Endodermal cell (in vitro differentiated cells): Measurements from ENCODE around the gene G6PD. TPM values are rescaled to one million over a fixed set of nuclear protein-coding genes. Genes with fewer than 3 reads are reported as not detected.
A peak's percentile ranks its signal among the peaks of the same experiment; 100 is the strongest.

Experiments
- DNase-seq: peaks from one replicate; pipeline ENCODE4 v3.0.0-alpha.2; 2017
- H3K27ac ChIP-seq: 2 replicates; pipeline ENCODE4 v1.5.1; 2013; ENCODE audit warnings: mild to moderate bottlenecking, low read depth, low read length, moderate library complexity
- H3K27me3 ChIP-seq: 2 replicates; pipeline ENCODE4 v1.6.1; 2013; ENCODE audit warnings: mild to moderate bottlenecking, low read length, moderate library complexity; ENCODE audit not compliant: insufficient read depth, control insufficient read depth, poor library complexity, severe bottlenecking
- H3K36me3 ChIP-seq: 2 replicates; pipeline ENCODE4 v1.7.0; 2013; ENCODE audit warnings: mild to moderate bottlenecking, low read length, moderate library complexity; ENCODE audit not compliant: control insufficient read depth, insufficient read depth
- H3K4me1 ChIP-seq: one replicate; pipeline ENCODE4 v1.7.0; 2013; ENCODE audit warnings: low read length; ENCODE audit not compliant: control insufficient read depth, insufficient read depth
- H3K4me3 ChIP-seq: 2 replicates; pipeline ENCODE4 v1.5.1; 2013; ENCODE audit warnings: mild to moderate bottlenecking, low read length, moderate library complexity
- H3K9ac ChIP-seq: 2 replicates; pipeline ENCODE4 v1.6.1; 2013; ENCODE audit warnings: mild to moderate bottlenecking, low read length, moderate library complexity; ENCODE audit not compliant: poor library complexity, severe bottlenecking; ENCODE audit errors: extremely low read depth
- H3K9me3 ChIP-seq: 2 replicates; pipeline ENCODE4 v1.6.1; 2013; ENCODE audit warnings: mild to moderate bottlenecking, low read length, moderate library complexity; ENCODE audit not compliant: control insufficient read depth
- H3K27ac Mint-ChIP-seq: 2 replicates; pipeline ENCODE4 v1.8.0; 2020; ENCODE audit warnings: mixed read lengths
- H3K27me3 Mint-ChIP-seq: 2 replicates; pipeline ENCODE4 v1.8.0; 2021; ENCODE audit warnings: mild to moderate bottlenecking, mixed read lengths; ENCODE audit not compliant: insufficient read depth
- H3K36me3 Mint-ChIP-seq: 2 replicates; pipeline ENCODE4 v1.8.0; 2020; ENCODE audit warnings: low read depth, mixed read lengths
- H3K4me1 Mint-ChIP-seq: 2 replicates; pipeline ENCODE4 v1.8.0; 2020; ENCODE audit warnings: mixed read lengths
- H3K4me3 Mint-ChIP-seq: 2 replicates; pipeline ENCODE4 v1.8.0; 2020; ENCODE audit warnings: mild to moderate bottlenecking, moderate library complexity, mixed read lengths
- H3K9me3 Mint-ChIP-seq: 2 replicates; pipeline ENCODE4 v1.8.0; 2020; ENCODE audit warnings: mild to moderate bottlenecking, mixed read lengths
- WGBS, 2 experiments: methylation state at CpG; one replicate each; pipeline versions ENCODE4 v1.1.5 to v1.1.7; 2013; ENCODE audit warnings: missing lambda C conversion rate in 2 of 2, mixed read lengths in 1 of 2; ENCODE audit not compliant: insufficient coverage in 1 of 2, insufficient read length in 1 of 2; 5-methylcytosine and 5-hydroxymethylcytosine counted together
- total RNA-seq, 2 donors: library from RNA; stranded (reverse); fragmentation: NEBNext Ultra II Directional in 1 of 2; extraction: Animal tissue kit (Norgen Biotek cat#: 25700) in 1 of 2; gene quantifications; 2 replicates in 1 of 2; 3 replicates in 1 of 2; pipeline ENCODE4 v1.2.1, GENCODE V29; 2021
- TF ChIP-seq, protein P1 (sequence below): fragments of 200-600 bp; sonication (generic); conservative IDR thresholded peaks from 2 replicates; pipeline ENCODE4 v1.5.0; 2021; ENCODE audit warnings: antibody characterized with exemption, mild to moderate bottlenecking

Gene G6PD
- total RNA-seq, 2 donors from 2014 or later: 71.7 to 81.4 TPM

- no peaks in the 10 kb centered on the region for H3K4me1 ChIP-seq
- Mint-ChIP-seq H3K36me3 (peaks cover 6% of the 10 kb centered on the region), H3K27me3 (no peaks in the 10 kb centered on the region), H3K4me1 (no peaks in the 10 kb centered on the region), H3K27ac (no peak overlapping the region), H3K4me3 (peak overlapping the region; percentile 61), H3K9me3 (peaks cover 69% of the 10 kb centered on the region)
- no peak for DNase-seq
- WGBS, 2 experiments: 96 to 98% methylated on average over 9 to 28 of the region's 28 CpGs
- no peak overlapping the region for H3K9ac ChIP-seq
- peaks cover 4% of the 10 kb centered on the region for H3K36me3 ChIP-seq
- TF ChIP-seq, protein P1, sequence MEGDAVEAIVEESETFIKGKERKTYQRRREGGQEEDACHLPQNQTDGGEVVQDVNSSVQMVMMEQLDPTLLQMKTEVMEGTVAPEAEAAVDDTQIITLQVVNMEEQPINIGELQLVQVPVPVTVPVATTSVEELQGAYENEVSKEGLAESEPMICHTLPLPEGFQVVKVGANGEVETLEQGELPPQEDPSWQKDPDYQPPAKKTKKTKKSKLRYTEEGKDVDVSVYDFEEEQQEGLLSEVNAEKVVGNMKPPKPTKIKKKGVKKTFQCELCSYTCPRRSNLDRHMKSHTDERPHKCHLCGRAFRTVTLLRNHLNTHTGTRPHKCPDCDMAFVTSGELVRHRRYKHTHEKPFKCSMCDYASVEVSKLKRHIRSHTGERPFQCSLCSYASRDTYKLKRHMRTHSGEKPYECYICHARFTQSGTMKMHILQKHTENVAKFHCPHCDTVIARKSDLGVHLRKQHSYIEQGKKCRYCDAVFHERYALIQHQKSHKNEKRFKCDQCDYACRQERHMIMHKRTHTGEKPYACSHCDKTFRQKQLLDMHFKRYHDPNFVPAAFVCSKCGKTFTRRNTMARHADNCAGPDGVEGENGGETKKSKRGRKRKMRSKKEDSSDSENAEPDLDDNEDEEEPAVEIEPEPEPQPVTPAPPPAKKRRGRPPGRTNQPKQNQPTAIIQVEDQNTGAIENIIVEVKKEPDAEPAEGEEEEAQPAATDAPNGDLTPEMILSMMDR: no peak
- H3K27ac ChIP-seq: no peak overlapping the region
- no peaks in the 10 kb centered on the region for H3K9me3 ChIP-seq
- no peak overlapping the region for H3K4me3 ChIP-seq
- no peaks in the 10 kb centered on the region for H3K27me3 ChIP-seq
These were observed 58.9 kb downstream of the G6PD start for GRCh38 chrX:154487518-154488290.

DNA sequence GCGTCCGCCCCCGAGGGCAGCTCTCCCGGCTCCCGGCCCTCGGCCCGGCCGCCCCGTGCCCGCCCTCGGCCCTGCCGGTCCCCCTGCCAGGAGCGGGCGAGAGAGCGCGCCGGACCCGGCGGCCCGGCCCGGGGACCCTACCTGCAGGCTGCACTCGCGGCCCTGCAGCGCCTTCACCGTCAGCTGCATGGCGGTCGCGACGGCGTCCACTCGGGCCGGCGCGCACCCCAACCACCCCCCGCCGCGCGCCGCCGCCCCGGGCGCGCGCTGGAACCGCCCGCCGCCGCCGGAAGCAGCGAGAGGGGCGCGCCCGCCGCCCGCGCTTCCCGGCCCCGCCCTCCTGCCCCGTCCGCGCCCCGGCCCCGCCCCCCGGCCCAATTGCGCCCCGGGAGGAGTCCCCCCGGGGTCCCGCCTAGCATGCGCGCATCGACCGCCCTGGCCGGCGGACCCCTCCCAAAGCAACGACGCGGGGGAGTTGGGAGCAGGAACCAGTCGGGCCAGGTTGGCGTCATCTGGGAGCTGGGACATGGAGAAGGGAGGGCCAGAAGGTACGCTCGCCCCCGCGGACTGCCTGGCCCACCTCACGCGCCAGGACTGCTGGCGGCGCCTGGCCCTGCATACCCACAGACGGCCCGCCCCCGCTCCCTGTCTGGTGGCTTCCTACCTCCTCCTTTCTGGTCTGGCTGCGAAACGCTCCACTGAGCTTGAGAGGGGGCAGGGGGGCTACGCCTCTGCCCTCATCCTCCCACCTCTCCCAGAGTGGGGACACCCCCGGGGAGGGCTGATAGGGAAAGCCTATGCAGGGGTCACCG is 60.0 kb downstream of the G6PD start, which contains the start of gene UBL4A:
Gene UBL4A (minus strand): TSS at position 220 of the 812 bp plus-strand sequence. CDS start 31 bp downstream, at position 189.
- no peaks in the 10 kb centered on the region for H3K4me1 ChIP-seq
- no peaks in the 10 kb centered on the region for H3K27me3 ChIP-seq
- 4% methylated on average over 65 of the region's 95 CpGs; no CpG with 5 or more reads in 1 of the 2 experiments for WGBS, 2 experiments
- no peak within 1 kb of the TSS for H3K27ac Mint-ChIP-seq
- peak; percentile 75 for DNase-seq
- H3K9ac ChIP-seq: no peak within 1 kb of the TSS
- H3K27ac ChIP-seq: no peak within 1 kb of the TSS
- H3K36me3 Mint-ChIP-seq: peaks cover 6% of the 10 kb centered on the region
- TF ChIP-seq, protein P1: no peak
- H3K27me3 Mint-ChIP-seq: no peaks in the 10 kb centered on the region
- no peaks in the 10 kb centered on the region for H3K9me3 ChIP-seq
- peak within 1 kb of the TSS; percentile 72 for H3K4me3 ChIP-seq
- peaks cover 78% of the 10 kb centered on the region for H3K9me3 Mint-ChIP-seq
- peaks cover 4% of the 10 kb centered on the region for H3K36me3 ChIP-seq
- peak within 1 kb of the TSS; percentile 61 for H3K4me3 Mint-ChIP-seq
- no peaks in the 10 kb centered on the region for H3K4me1 Mint-ChIP-seq

GRCh38 chrX:154486052-154486395 is 60.6 kb downstream of the G6PD start:
- Histone ChIP-seq H3K4me3 (peak overlapping the region; percentile 72), H3K9ac (no peak overlapping the region), H3K9me3 (no peaks in the 10 kb centered on the region), H3K27ac (no peak overlapping the region), H3K27me3 (no peaks in the 10 kb centered on the region), H3K36me3 (peaks cover 4% of the 10 kb centered on the region), H3K4me1 (no peaks in the 10 kb centered on the region)
- Mint-ChIP-seq H3K27me3 (no peaks in the 10 kb centered on the region), H3K4me3 (peak overlapping the region; percentile 61), H3K4me1 (no peaks in the 10 kb centered on the region), H3K9me3 (peaks cover 75% of the 10 kb centered on the region), H3K36me3 (peaks cover 6% of the 10 kb centered on the region), H3K27ac (no peak overlapping the region)
- 4% methylated on average over 35 of the region's 35 CpGs; no CpG with 5 or more reads in 1 of the 2 experiments for WGBS, 2 experiments
- peak; percentile 54 for DNase-seq
- TF ChIP-seq, protein P1: no peak
